ENCODE measurements around the gene HECTD4. TPM values are rescaled to one million over a fixed set of nuclear protein-coding genes. Genes with fewer than 3 reads are reported as not detected.

The HECTD4 gene
- total and polyA plus RNA-seq, 9 of the 15 experiments (the other 6 are each of a cell fraction or from before 2014, with no cell fraction given) = 3.5 to 33.3 (median 13.5) TPM

DNA sequence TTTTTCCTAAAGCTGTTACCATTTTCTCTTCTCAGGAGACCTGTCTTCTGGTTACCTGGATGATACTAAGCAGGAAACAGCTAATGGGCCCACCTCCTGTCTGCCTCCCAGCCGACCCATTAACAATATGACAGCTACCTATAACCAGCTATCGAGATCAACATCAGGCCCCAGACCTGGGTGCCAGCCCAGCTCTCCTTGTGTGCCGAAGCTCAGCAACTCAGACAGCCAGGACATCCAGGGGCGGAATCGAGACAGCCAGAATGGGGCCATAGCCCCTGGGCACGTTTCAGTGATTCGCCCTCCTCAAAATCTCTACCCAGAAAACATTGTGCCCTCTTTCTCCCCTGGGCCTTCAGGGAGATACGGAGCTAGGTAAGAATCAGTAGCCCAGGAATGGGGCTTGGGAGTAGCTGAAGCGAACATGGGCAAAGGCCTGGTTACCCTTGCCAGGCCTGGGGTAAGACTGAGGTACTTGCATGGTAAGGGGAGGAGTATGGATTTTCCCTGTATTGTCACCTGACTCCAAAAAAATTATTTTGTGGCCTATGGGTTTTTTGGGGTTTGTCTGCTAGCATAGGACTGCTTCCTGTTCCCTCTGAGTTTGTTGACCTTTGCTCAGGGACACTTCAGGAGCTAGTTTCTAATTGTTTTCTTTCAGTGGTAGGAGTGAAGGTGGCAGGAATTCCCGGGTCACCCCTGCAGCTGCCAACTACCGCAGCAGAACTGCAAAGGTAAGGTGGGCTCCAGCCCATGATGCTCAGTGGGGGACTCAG is 230.3 kb downstream of the HECTD4 start (continued):
- TF ChIP-seq, protein P1, sequence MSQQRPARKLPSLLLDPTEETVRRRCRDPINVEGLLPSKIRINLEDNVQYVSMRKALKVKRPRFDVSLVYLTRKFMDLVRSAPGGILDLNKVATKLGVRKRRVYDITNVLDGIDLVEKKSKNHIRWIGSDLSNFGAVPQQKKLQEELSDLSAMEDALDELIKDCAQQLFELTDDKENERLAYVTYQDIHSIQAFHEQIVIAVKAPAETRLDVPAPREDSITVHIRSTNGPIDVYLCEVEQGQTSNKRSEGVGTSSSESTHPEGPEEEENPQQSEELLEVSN (IDR thresholded peaks at IDR 0.05; ENCODE audit: borderline replicate concordance in 1 of 2, extremely low read depth in 1 of 2, insufficient read depth in 1 of 2, insufficient read length in 1 of 2, low read depth in 1 of 2, low read length in 1 of 2, poor library complexity in 1 of 2, severe bottlenecking in 1 of 2) = no peak

DNA sequence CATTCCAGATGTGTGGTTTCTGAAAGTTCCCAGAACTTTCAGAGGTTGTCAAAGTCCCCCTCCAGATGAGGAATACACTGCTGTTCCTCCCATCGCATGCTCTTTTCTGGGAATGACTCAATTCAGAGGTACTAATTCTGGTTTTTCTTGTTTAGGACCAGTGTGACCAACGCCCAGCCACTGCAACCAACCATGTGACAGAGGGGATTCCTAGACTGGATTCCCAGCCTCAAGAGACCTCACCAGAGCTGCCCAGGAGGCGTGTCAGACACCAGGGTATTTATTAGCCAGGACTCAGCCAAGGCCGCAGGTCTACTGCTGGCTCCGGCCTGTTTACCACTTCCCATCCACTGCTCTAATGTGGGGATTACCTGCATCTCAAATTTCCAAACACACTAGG is 232.6 kb downstream of the HECTD4 start:
- peaks cover 2% of the 10 kb centered on the region for H3K9me1 ChIP-seq (ENCODE audit: control insufficient read depth, insufficient read depth, low read length)
- no peaks in the 10 kb centered on the region for H4K20me1 ChIP-seq (replicated peaks; ENCODE audit: control insufficient read depth, insufficient read depth, low read length)
- ATAC-seq = no peak
- BruUV-seq (replicated peaks) = no TSS peak
- FAIRE-seq = no peak
- H3K4me1 ChIP-seq (replicated peaks in 1 of 2; ENCODE audit: control insufficient read depth in 2 of 2, insufficient read depth in 2 of 2, low read length in 2 of 2) = no peaks in the 10 kb centered on the region; a peak in 1 of 5 replicates
- WGBS (ENCODE audit: insufficient coverage, low coverage, missing lambda C conversion rate) = 96% methylated on average over 5 of the region's 5 CpGs
- H3K79me2 ChIP-seq (ENCODE audit: control insufficient read depth, insufficient read depth, low read length) = no peaks in the 10 kb centered on the region
- DNase-seq (ENCODE audit: extremely low read depth in 1 of 4, low spot score in 3 of 4) = no peak
- H3K36me3 ChIP-seq (ENCODE audit: control insufficient read depth, insufficient read depth, low read length) = peaks cover 89% of the 10 kb centered on the region
- no peaks in the 10 kb centered on the region for H3K27me3 ChIP-seq (ENCODE audit: control insufficient read depth in 2 of 2, insufficient read depth in 2 of 2, low read length in 2 of 2)
- POLR2A ChIA-PET = interaction anchor here (1.3 kb wide), 1 partner anchor 18 kb away, joined by 5 read pairs; no protein-coding TSS in a partner anchor
- intact Hi-C loops (cut with micrococcal nuclease) (no loop called here), in situ Hi-C loops (cut with MboI) (no loop called here)
- H3K4me3 ChIP-seq = no peak overlapping the region
- H3K27ac ChIP-seq (ENCODE audit: extremely low read depth, low read depth, low read length) = no peak overlapping the region
- H3K4me2 ChIP-seq (ENCODE audit: insufficient read depth, low read length) = no peak overlapping the region
- CTCF ChIA-PET (ENCODE audit: low intra/inter-chr PET ratio) = no interaction called here
- TF ChIP-seq, protein P2, sequence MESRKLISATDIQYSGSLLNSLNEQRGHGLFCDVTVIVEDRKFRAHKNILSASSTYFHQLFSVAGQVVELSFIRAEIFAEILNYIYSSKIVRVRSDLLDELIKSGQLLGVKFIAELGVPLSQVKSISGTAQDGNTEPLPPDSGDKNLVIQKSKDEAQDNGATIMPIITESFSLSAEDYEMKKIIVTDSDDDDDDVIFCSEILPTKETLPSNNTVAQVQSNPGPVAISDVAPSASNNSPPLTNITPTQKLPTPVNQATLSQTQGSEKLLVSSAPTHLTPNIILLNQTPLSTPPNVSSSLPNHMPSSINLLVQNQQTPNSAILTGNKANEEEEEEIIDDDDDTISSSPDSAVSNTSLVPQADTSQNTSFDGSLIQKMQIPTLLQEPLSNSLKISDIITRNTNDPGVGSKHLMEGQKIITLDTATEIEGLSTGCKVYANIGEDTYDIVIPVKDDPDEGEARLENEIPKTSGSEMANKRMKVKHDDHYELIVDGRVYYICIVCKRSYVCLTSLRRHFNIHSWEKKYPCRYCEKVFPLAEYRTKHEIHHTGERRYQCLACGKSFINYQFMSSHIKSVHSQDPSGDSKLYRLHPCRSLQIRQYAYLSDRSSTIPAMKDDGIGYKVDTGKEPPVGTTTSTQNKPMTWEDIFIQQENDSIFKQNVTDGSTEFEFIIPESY (CRISPR knock-in tag; IDR thresholded peaks at IDR 0.05) = no peak
- no peak for TF ChIP-seq HIVEP1 (CRISPR knock-in tag; IDR thresholded peaks at IDR 0.05)
- TF ChIP-seq, protein P3, sequence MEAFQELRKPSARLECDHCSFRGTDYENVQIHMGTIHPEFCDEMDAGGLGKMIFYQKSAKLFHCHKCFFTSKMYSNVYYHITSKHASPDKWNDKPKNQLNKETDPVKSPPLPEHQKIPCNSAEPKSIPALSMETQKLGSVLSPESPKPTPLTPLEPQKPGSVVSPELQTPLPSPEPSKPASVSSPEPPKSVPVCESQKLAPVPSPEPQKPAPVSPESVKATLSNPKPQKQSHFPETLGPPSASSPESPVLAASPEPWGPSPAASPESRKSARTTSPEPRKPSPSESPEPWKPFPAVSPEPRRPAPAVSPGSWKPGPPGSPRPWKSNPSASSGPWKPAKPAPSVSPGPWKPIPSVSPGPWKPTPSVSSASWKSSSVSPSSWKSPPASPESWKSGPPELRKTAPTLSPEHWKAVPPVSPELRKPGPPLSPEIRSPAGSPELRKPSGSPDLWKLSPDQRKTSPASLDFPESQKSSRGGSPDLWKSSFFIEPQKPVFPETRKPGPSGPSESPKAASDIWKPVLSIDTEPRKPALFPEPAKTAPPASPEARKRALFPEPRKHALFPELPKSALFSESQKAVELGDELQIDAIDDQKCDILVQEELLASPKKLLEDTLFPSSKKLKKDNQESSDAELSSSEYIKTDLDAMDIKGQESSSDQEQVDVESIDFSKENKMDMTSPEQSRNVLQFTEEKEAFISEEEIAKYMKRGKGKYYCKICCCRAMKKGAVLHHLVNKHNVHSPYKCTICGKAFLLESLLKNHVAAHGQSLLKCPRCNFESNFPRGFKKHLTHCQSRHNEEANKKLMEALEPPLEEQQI (IDR thresholded peaks at IDR 0.05) = no peak
- TF ChIP-seq EWSR1 (IDR thresholded peaks at IDR 0.05; ENCODE audit: borderline replicate concordance, low read depth, partially characterized antibody) = no peak
- no peak overlapping the region for H3K9ac ChIP-seq (ENCODE audit: insufficient read depth in 1 of 2, low read depth in 2 of 2, low read length in 2 of 2)
- no peak overlapping the region for H2AFZ ChIP-seq (ENCODE audit: low read depth, low read length)
- no peaks in the 10 kb centered on the region for H3K9me3 ChIP-seq (replicated peaks; ENCODE audit: control insufficient read depth, insufficient read depth, low read depth, low read length)

Measured in K562 (cell line).